ENCODE data around the gene HOXC6. TPM values are rescaled to one million over a fixed set of nuclear protein-coding genes. Genes with fewer than 3 reads are reported as not detected.

The HOXC6 gene
- total and polyA plus RNA-seq, 11 donors, result 0.04 to 0.40 (median 0.08) TPM; not detected in 8

- no peaks in the 10 kb centered on the region for H3K36me3 ChIP-seq
- 3 to 4% (median 4%) methylated on average over 24 of the region's 24 CpGs for WGBS, 4 donors
- peaks cover 56 to 97% (median 83%) of the 10 kb centered on the region in 9 donors for H3K27me3 ChIP-seq
- peak overlapping the region in 1 of 12 donors; percentile 25 for H3K27ac ChIP-seq
- DNase-seq, result no peak
- intact Hi-C loops (cut with DNase I), result no loop called here
- no peaks in the 10 kb centered on the region for H3K9me3 ChIP-seq
- H3K4me1 ChIP-seq, result peaks cover 0 to 50% (median 24%) of the 10 kb centered on the region in 12 donors
- peak overlapping the region; percentile 13 to 56 (median 48) for H3K4me3 ChIP-seq
- no peak for TF ChIP-seq POLR2A (IDR thresholded peaks at IDR 0.05)
- TF ChIP-seq CTCF (IDR thresholded peaks at IDR 0.05), result peak in 1 of 12 donors; percentile 14
- ATAC-seq, result peak; percentile 6 to 57 (median 44)
These were observed 11.0 kb upstream of the HOXC6 start for GRCh38 chr12:54017027-54017788.

- ATAC-seq (peak; percentile 63 to 88 (median 86)), DNase-seq (peak; percentile 38 to 86 (median 67))
- Histone ChIP-seq H3K9me3 (no peaks in the 10 kb centered on the region), H3K27me3 (peaks cover 48 to 97% (median 79%) of the 10 kb centered on the region in 9 donors), H3K27ac (peak overlapping the region in 3 of 12 donors; percentile 24 to 39 (median 25)), H3K36me3 (no peaks in the 10 kb centered on the region), H3K4me1 (peaks cover 0 to 50% (median 24%) of the 10 kb centered on the region in 12 donors), H3K4me3 (peak overlapping the region; percentile 13 to 56 (median 48))
- TF ChIP-seq CTCF (IDR thresholded peaks at IDR 0.05) (peak in 1 of 12 donors; percentile 7), POLR2A (IDR thresholded peaks at IDR 0.05) (no peak)
- WGBS, 4 donors, result 0 to 8% (median 4%) methylated on average over 8 to 34 of the region's 34 CpGs
- intact Hi-C loops (cut with DNase I), result no loop called here
These were observed 10.3 kb upstream of the HOXC6 start for GRCh38 chr12:54017878-54018467.

- H3K27me3 ChIP-seq, result peaks cover 43 to 97% (median 79%) of the 10 kb centered on the region in 9 donors
- peak overlapping the region in 2 of 12 donors; percentile 24 to 25 for H3K27ac ChIP-seq
- 42 to 52% (median 48%) methylated on average over 23 to 29 of the region's 29 CpGs for WGBS, 4 donors
- H3K36me3 ChIP-seq, result no peaks in the 10 kb centered on the region
- intact Hi-C loops (cut with DNase I), result no loop called here
- H3K4me1 ChIP-seq, result peaks cover 0 to 50% (median 24%) of the 10 kb centered on the region in 12 donors
- ATAC-seq (no peak), DNase-seq (no peak)
- peak overlapping the region in 7 of 12 donors; percentile 41 to 56 (median 49) for H3K4me3 ChIP-seq
- TF ChIP-seq CTCF (IDR thresholded peaks at IDR 0.05) (no peak), POLR2A (IDR thresholded peaks at IDR 0.05) (no peak)
- H3K9me3 ChIP-seq, result no peaks in the 10 kb centered on the region
These were observed 9.7 kb upstream of the HOXC6 start for GRCh38 chr12:54018468-54018984.

All from heart left ventricle (tissue), 16 donors.